ENCODE data around the gene IKZF3.
"Not testable (repeated sequence)": the region's sequence is repeated elsewhere in the genome, so short reads cannot be mapped to it uniquely, and the experiment has no call there.

IKZF3 gene

GRCh38 chr17:39730095-39730921 lies 133.8 kb downstream of the IKZF3 start, which contains the start of gene MIEN1:
Gene MIEN1, minus strand, starts transcription at chr17:39730532. Its CDS starts 37 bp downstream, at chr17:39730495.
- H3K27ac ChIP-seq: peak within 1 kb of the TSS; percentile 91
- peak; percentile 31; the same call in 1 of the 2 replicates for TF ChIP-seq ZFX (IDR thresholded peaks at IDR 0.05)
- TF ChIP-seq CTCF (conservative IDR thresholded peaks at IDR 0.05): peak; percentile 98

GRCh38 chr17:39729280-39729851 lies 134.7 kb downstream of the IKZF3 start:
- no peak for TF ChIP-seq CTCF (conservative IDR thresholded peaks at IDR 0.05)
- no peak for TF ChIP-seq ZFX (IDR thresholded peaks at IDR 0.05)
- peak overlapping the region; percentile 91 for H3K27ac ChIP-seq

GRCh38 chr17:39727556-39727955 lies 136.6 kb downstream of the IKZF3 start:
- no peak for TF ChIP-seq CTCF (conservative IDR thresholded peaks at IDR 0.05)
- no peak for TF ChIP-seq ZFX (IDR thresholded peaks at IDR 0.05)
- no peak overlapping the region for H3K27ac ChIP-seq

- TF ChIP-seq ZFX (IDR thresholded peaks at IDR 0.05) (no peak), CTCF (conservative IDR thresholded peaks at IDR 0.05) (no peak)
- no peak overlapping the region for H3K27ac ChIP-seq
Measured at GRCh38 chr17:39726617-39727016, 137.5 kb downstream of the IKZF3 start.

- not testable (repeated sequence) for H3K27ac ChIP-seq
Measured at GRCh38 chr17:39725923-39726322, 138.2 kb downstream of the IKZF3 start.

GRCh38 chr17:39724731-39725130 lies 139.4 kb downstream of the IKZF3 start:
- no peak overlapping the region for H3K27ac ChIP-seq
- TF ChIP-seq CTCF (conservative IDR thresholded peaks at IDR 0.05): no peak
- no peak for TF ChIP-seq ZFX (IDR thresholded peaks at IDR 0.05)

- no peak for TF ChIP-seq CTCF (conservative IDR thresholded peaks at IDR 0.05)
- no peak for TF ChIP-seq ZFX (IDR thresholded peaks at IDR 0.05)
- H3K27ac ChIP-seq: no peak overlapping the region
Measured at GRCh38 chr17:39722965-39723848, 140.9 kb downstream of the IKZF3 start.

Data from C4-2B (cell line).